ENCODE measurements around the gene PAX8. TPM values are rescaled to one million over a fixed set of nuclear protein-coding genes. Genes with fewer than 3 reads are reported as not detected.

The PAX8 gene
- total and polyA plus RNA-seq, 10 donors: 0.06 to 2.8 (median 1.0) TPM

- 38 to 73% (median 63%) methylated on average over 3 of the region's 3 CpGs for WGBS, 5 donors
- no peak for DNase-seq
- H3K4me3 ChIP-seq: no peak overlapping the region
- no peaks in the 10 kb centered on the region for H3K27me3 ChIP-seq (replicated peaks in 1 of 7)
- TF ChIP-seq CTCF (IDR thresholded peaks at IDR 0.05 in 8 of 11, conservative IDR thresholded peaks at IDR 0.05 in 3 of 11) (no peak), POLR2A (IDR thresholded peaks at IDR 0.05) (no peak), POLR2AphosphoS5 (IDR thresholded peaks at IDR 0.05) (no peak)
- H3K9me3 ChIP-seq: no peaks in the 10 kb centered on the region
- H3K27ac ChIP-seq: no peak overlapping the region
- H3K4me1 ChIP-seq: peaks cover 0 to 9% (median 0%) of the 10 kb centered on the region in 6 donors
- H3K36me3 ChIP-seq: no peaks in the 10 kb centered on the region
- intact Hi-C loops (cut with DNase I; ENCODE audit: low total_unique reads): no loop called here
Observed at GRCh38 chr2:113227698-113228097, 51.0 kb downstream of the PAX8 start.

- TF ChIP-seq POLR2A (IDR thresholded peaks at IDR 0.05) (no peak), CTCF (IDR thresholded peaks at IDR 0.05 in 8 of 11, conservative IDR thresholded peaks at IDR 0.05 in 3 of 11) (no peak), POLR2AphosphoS5 (IDR thresholded peaks at IDR 0.05) (no peak)
- H3K27me3 ChIP-seq (replicated peaks in 1 of 7): no peaks in the 10 kb centered on the region
- H3K4me1 ChIP-seq: peaks cover 0 to 9% (median 0%) of the 10 kb centered on the region in 6 donors
- intact Hi-C loops (cut with DNase I; ENCODE audit: low total_unique reads): no loop called here
- no peak for DNase-seq
- H3K9me3 ChIP-seq: no peaks in the 10 kb centered on the region
- WGBS, 5 donors: 68 to 91% (median 83%) methylated on average over 1 of the region's 1 CpG
- no peak overlapping the region for H3K27ac ChIP-seq
- no peak overlapping the region for H3K4me3 ChIP-seq
- no peaks in the 10 kb centered on the region for H3K36me3 ChIP-seq
Observed at GRCh38 chr2:113227290-113227689, 51.4 kb downstream of the PAX8 start.

GRCh38 chr2:113226462-113226861, 52.3 kb downstream of the PAX8 start:
- Histone ChIP-seq H3K4me3 (no peak overlapping the region), H3K4me1 (peaks cover 0 to 9% (median 0%) of the 10 kb centered on the region in 6 donors), H3K27me3 (replicated peaks in 1 of 7) (no peaks in the 10 kb centered on the region), H3K27ac (no peak overlapping the region), H3K9me3 (no peaks in the 10 kb centered on the region), H3K36me3 (no peaks in the 10 kb centered on the region)
- TF ChIP-seq POLR2A (IDR thresholded peaks at IDR 0.05): no peak
- no peak for TF ChIP-seq CTCF (IDR thresholded peaks at IDR 0.05 in 8 of 11, conservative IDR thresholded peaks at IDR 0.05 in 3 of 11)
- TF ChIP-seq POLR2AphosphoS5 (IDR thresholded peaks at IDR 0.05): no peak
- intact Hi-C loops (cut with DNase I; ENCODE audit: low total_unique reads): no loop called here
- WGBS, 5 donors: 72 to 95% (median 78%) methylated on average over 4 of the region's 4 CpGs
- no peak for DNase-seq

- 57 to 69% (median 63%) methylated on average over 12 of the region's 12 CpGs for WGBS, 5 donors
- H3K27me3 ChIP-seq (replicated peaks in 1 of 7): no peaks in the 10 kb centered on the region
- H3K36me3 ChIP-seq: no peaks in the 10 kb centered on the region
- no peak for DNase-seq
- H3K4me3 ChIP-seq: no peak overlapping the region
- peaks cover 0 to 9% (median 0%) of the 10 kb centered on the region in 6 donors for H3K4me1 ChIP-seq
- TF ChIP-seq POLR2A (IDR thresholded peaks at IDR 0.05) (no peak), CTCF (IDR thresholded peaks at IDR 0.05 in 8 of 11, conservative IDR thresholded peaks at IDR 0.05 in 3 of 11) (no peak), POLR2AphosphoS5 (IDR thresholded peaks at IDR 0.05) (no peak)
- intact Hi-C loops (cut with DNase I; ENCODE audit: low total_unique reads): no loop called here
- H3K27ac ChIP-seq: no peak overlapping the region
- H3K9me3 ChIP-seq: no peaks in the 10 kb centered on the region
Observed at GRCh38 chr2:113225263-113226259, 53.2 kb downstream of the PAX8 start.
